IMR-90 (cell line): ENCODE results near the gene DSCAM. TPM values are rescaled to one million over a fixed set of nuclear protein-coding genes. Genes with fewer than 3 reads are reported as not detected.

Experiments
- ATAC-seq: fragments of 200-7000 bp; cut with Tn5 transposase; 2 replicates; pipeline ENCODE4 v1.9.1; 2020; ENCODE audit warnings: low read depth, mild to moderate bottlenecking, moderate library complexity
- BruUV-seq: library from RNA; stranded (reverse); fragments of 400-500 nt; replicated peaks from 2 replicates; lab custom pipeline; 2021; lab: Mats Ljungman, UMichigan
- CTCF ChIA-PET: fragments of 300-600 bp; formaldehyde crosslinking; extraction: SDS; loops from one replicate; lab custom pipeline; 2021; ENCODE audit warnings: antibody characterized with exemption; lab: Yijun Ruan, JAX
- POLR2A ChIA-PET: fragments of 300-600 bp; sonication (Branson Sonifier 250); formaldehyde crosslinking; loops from one replicate; lab custom pipeline; 2022; ENCODE audit warnings: antibody characterized with exemption; ENCODE audit not compliant: unreplicated experiment; lab: Charles Lee
- DNase-seq: peaks from one replicate; pipeline ENCODE4 v3.0.0; 2013
- H2AFZ ChIP-seq: replicated peaks from 2 replicates; pipeline ENCODE3; 2013; ENCODE audit warnings: low read length, mild to moderate bottlenecking; ENCODE audit not compliant: poor library complexity
- H2AK5ac ChIP-seq: 2 replicates; pipeline ENCODE4 v1.6.1; 2013; ENCODE audit warnings: low read depth, low read length, inconsistent platforms
- H2AK9ac ChIP-seq: replicated peaks from 2 replicates; pipeline ENCODE3; 2013; ENCODE audit warnings: mild to moderate bottlenecking, low read depth, low read length, moderate library complexity; ENCODE audit not compliant: poor library complexity
- H2BK120ac ChIP-seq: 2 replicates; pipeline ENCODE4 v1.6.1; 2013; ENCODE audit warnings: low read depth, low read length, inconsistent platforms
- H2BK15ac ChIP-seq: 3 replicates; pipeline ENCODE4 v1.6.1; 2013; ENCODE audit warnings: low read depth, low read length, inconsistent platforms
- H2BK20ac ChIP-seq: 2 replicates; pipeline ENCODE4 v1.6.1; 2013; ENCODE audit warnings: low read depth, mild to moderate bottlenecking, inconsistent platforms, low read length, moderate library complexity
- H2BK5ac ChIP-seq: 2 replicates; pipeline ENCODE4 v1.6.1; 2013; ENCODE audit warnings: mild to moderate bottlenecking, low read depth, low read length, inconsistent platforms; ENCODE audit not compliant: poor library complexity, severe bottlenecking
- H3K14ac ChIP-seq: replicated peaks from 2 replicates; pipeline ENCODE4 v1.6.1; 2013; ENCODE audit warnings: low read depth, low read length, inconsistent platforms
- H3K18ac ChIP-seq: 2 replicates; pipeline ENCODE4 v1.6.1; 2013; ENCODE audit warnings: low read depth, low read length, control low read depth
- H3K23ac ChIP-seq: 2 replicates; pipeline ENCODE4 v1.6.1; 2013; ENCODE audit warnings: low read depth, low read length, inconsistent platforms
- H3K27ac ChIP-seq: 2 replicates; pipeline ENCODE4 v1.5.1; 2013; ENCODE audit warnings: mild to moderate bottlenecking, control low read depth, low read length; ENCODE audit not compliant: insufficient read depth
- H3K27me3 ChIP-seq: 2 replicates; pipeline ENCODE4 v1.6.1; 2013; ENCODE audit warnings: low read length; ENCODE audit not compliant: control insufficient read depth, insufficient read depth
- H3K36me3 ChIP-seq: 2 replicates; pipeline ENCODE4 v1.6.1; 2013; ENCODE audit warnings: low read length, mixed read lengths; ENCODE audit not compliant: control insufficient read depth, insufficient read depth
- H3K4ac ChIP-seq: 2 replicates; pipeline ENCODE4 v1.6.1; 2013; ENCODE audit warnings: low read depth, low read length, inconsistent platforms
- H3K4me1 ChIP-seq: 2 replicates; pipeline ENCODE4 v1.6.1; 2013; ENCODE audit warnings: low read length, mixed read lengths; ENCODE audit not compliant: control insufficient read depth, insufficient read depth
- H3K4me2 ChIP-seq: 2 replicates; pipeline ENCODE4 v1.6.1; 2013; ENCODE audit warnings: low read depth, mild to moderate bottlenecking, control low read depth, low read length, moderate library complexity
- H3K4me3 ChIP-seq: 2 replicates; pipeline ENCODE4 v1.5.1; 2013; ENCODE audit warnings: low read depth, mild to moderate bottlenecking, control low read depth, low read length, moderate library complexity; ENCODE audit not compliant: insufficient read depth
- H3K56ac ChIP-seq: 2 replicates; pipeline ENCODE4 v1.6.1; 2013; ENCODE audit warnings: low read length, inconsistent platforms; ENCODE audit not compliant: insufficient read depth; ENCODE audit errors: extremely low read depth
- H3K79me1 ChIP-seq, 2 experiments: 2 replicates each; pipeline ENCODE4 v1.6.1; 2013; ENCODE audit warnings: low read length in 2 of 2, inconsistent platforms in 1 of 2, low read depth in 1 of 2
- H3K9ac ChIP-seq: 2 replicates; pipeline ENCODE4 v1.6.1; 2013; ENCODE audit warnings: low read depth, low read length, control low read depth
- H3K9me1 ChIP-seq: 2 replicates; pipeline ENCODE4 v1.6.1; 2013; ENCODE audit warnings: low read length, inconsistent platforms; ENCODE audit not compliant: insufficient read depth
- H3K9me3 ChIP-seq: 2 replicates; pipeline ENCODE4 v1.6.1; 2013; ENCODE audit warnings: low read length; ENCODE audit not compliant: control insufficient read depth, insufficient read depth
- H4K20me1 ChIP-seq: 2 replicates; pipeline ENCODE4 v1.6.1; 2013; ENCODE audit warnings: low read length, inconsistent platforms; ENCODE audit not compliant: insufficient read depth
- H4K5ac ChIP-seq: 2 replicates; pipeline ENCODE4 v1.6.1; 2013; ENCODE audit warnings: mild to moderate bottlenecking, low read depth, low read length, control low read depth
- H4K8ac ChIP-seq, 2 experiments: 2 replicates each; pipeline ENCODE4 v1.6.1; 2013; ENCODE audit warnings: low read depth in 2 of 2, low read length in 2 of 2, control low read depth in 1 of 2, inconsistent platforms in 1 of 2
- H4K91ac ChIP-seq: 2 replicates; pipeline ENCODE4 v1.6.1; 2013; ENCODE audit warnings: low read depth, low read length, inconsistent platforms; ENCODE audit not compliant: insufficient read depth
- FOS ChIP-seq: fragments of 150-350 bp; IDR thresholded peaks from 2 replicates; pipeline ENCODE4 v1.6.1; 2016; ENCODE audit warnings: low read depth, low read length
- WGBS, 2 experiments: methylation state at CpG; one replicate each; pipeline versions ENCODE4 v1.1.5 to v1.1.7; 2013; ENCODE audit warnings: missing lambda C conversion rate in 2 of 2; ENCODE audit not compliant: insufficient read length in 1 of 2; ENCODE audit errors: extremely low coverage in 2 of 2; 5-methylcytosine and 5-hydroxymethylcytosine counted together
- dilution Hi-C: fragments of 300-500 bp; cut with HindIII; formaldehyde crosslinking; loops from one replicate; pipeline ENCODE4 v1.14.3; 2018; ENCODE audit warnings: low sequenced_read_pairs; ENCODE audit not compliant: unreplicated experiment
- in situ Hi-C: fragments of 300-500 bp; cut with MboI; formaldehyde crosslinking; loops from 3 replicates; pipeline ENCODE4 v1.14.3; 2019; ENCODE audit warnings: low sequenced_read_pairs, inconsistent platforms, mixed read lengths
- intact Hi-C: fragments of 100-400 bp; cut with micrococcal nuclease; formaldehyde crosslinking; loops from 2 replicates; pipeline ENCODE4 v1.10.0; 2022
- polyA plus RNA-seq, 3 experiments: library from polyadenylated mRNA; depleted of rRNA; stranded (reverse); fragments of >200 nt; gene quantifications; 2 replicates each; pipeline ENCODE4 v1.2.3, GENCODE V29; 2012; ENCODE audit warnings: low replicate concordance in 1 of 3
- total RNA-seq: library from RNA; depleted of rRNA; stranded (reverse); fragments of >200 nt; gene quantifications from 2 replicates; pipeline ENCODE4 v1.2.3, GENCODE V29; 2012
- TF ChIP-seq, protein P1 (sequence below): conservative IDR thresholded peaks from 2 replicates; pipeline ENCODE4 v1.5.1; 2012; ENCODE audit warnings: mild to moderate bottlenecking, low read depth, low read length, improper control_type of control experiment

DSCAM gene
- total and polyA plus RNA-seq, 2 of the 4 experiments (the other 2 are of a cell fraction): under 0.01 to 0.02 TPM

- no peaks in the 10 kb centered on the region for H3K4me1 ChIP-seq
- ChIA-PET POLR2A (no interaction called here), CTCF (no interaction called here)
- WGBS, 2 experiments: 5% methylated on average over 12 of the region's 23 CpGs; no CpG with 5 or more reads in 1 of the 2 experiments
- ATAC-seq (no peak), DNase-seq (no peak)
- H3K18ac ChIP-seq: no peak overlapping the region
- no TSS peak for BruUV-seq
- intact Hi-C loops (no loop called here), dilution Hi-C loops (no loop called here), in situ Hi-C loops (no loop called here)
- H3K79me1 ChIP-seq: no peaks in the 10 kb centered on the region
- peaks cover 22% of the 10 kb centered on the region for H3K9me3 ChIP-seq
- no peak overlapping the region for H2BK20ac ChIP-seq
- H3K9me1 ChIP-seq: no peaks in the 10 kb centered on the region
- H2BK120ac ChIP-seq: no peak overlapping the region
- H3K9ac ChIP-seq: no peak overlapping the region
- no peak overlapping the region for H3K56ac ChIP-seq
- H3K36me3 ChIP-seq: no peaks in the 10 kb centered on the region
- no peak overlapping the region for H3K4me3 ChIP-seq
- H4K91ac ChIP-seq: no peak overlapping the region
- no peak overlapping the region for H3K4ac ChIP-seq
- H3K4me2 ChIP-seq: no peak overlapping the region
- no peak overlapping the region for H4K8ac ChIP-seq
- no peaks in the 10 kb centered on the region for H3K27me3 ChIP-seq
- no peak overlapping the region for H2BK5ac ChIP-seq
- no peak overlapping the region for H2BK15ac ChIP-seq
- no peak overlapping the region for H4K5ac ChIP-seq
- no peak overlapping the region for H3K23ac ChIP-seq
- H3K27ac ChIP-seq: no peak overlapping the region
- H2AFZ ChIP-seq: no peak overlapping the region
- no peak overlapping the region for H2AK5ac ChIP-seq
- no peaks in the 10 kb centered on the region for H4K20me1 ChIP-seq
- no peak for TF ChIP-seq FOS
- TF ChIP-seq, protein P1, sequence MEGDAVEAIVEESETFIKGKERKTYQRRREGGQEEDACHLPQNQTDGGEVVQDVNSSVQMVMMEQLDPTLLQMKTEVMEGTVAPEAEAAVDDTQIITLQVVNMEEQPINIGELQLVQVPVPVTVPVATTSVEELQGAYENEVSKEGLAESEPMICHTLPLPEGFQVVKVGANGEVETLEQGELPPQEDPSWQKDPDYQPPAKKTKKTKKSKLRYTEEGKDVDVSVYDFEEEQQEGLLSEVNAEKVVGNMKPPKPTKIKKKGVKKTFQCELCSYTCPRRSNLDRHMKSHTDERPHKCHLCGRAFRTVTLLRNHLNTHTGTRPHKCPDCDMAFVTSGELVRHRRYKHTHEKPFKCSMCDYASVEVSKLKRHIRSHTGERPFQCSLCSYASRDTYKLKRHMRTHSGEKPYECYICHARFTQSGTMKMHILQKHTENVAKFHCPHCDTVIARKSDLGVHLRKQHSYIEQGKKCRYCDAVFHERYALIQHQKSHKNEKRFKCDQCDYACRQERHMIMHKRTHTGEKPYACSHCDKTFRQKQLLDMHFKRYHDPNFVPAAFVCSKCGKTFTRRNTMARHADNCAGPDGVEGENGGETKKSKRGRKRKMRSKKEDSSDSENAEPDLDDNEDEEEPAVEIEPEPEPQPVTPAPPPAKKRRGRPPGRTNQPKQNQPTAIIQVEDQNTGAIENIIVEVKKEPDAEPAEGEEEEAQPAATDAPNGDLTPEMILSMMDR: 0 out of 2 replicates have a peak, but pooled peaks have one; percentile 11
- H3K14ac ChIP-seq: no peak overlapping the region
- H2AK9ac ChIP-seq: no peak overlapping the region
Measured at GRCh38 chr21:40386294-40386911, 460.6 kb downstream of the DSCAM start.
